Mesenchymal stem cell (in vitro differentiated cells and primary cell): Measurements from ENCODE around the gene LPP.

Source experiments
- DNase-seq: peaks from one replicate; pipeline ENCODE4 v3.0.0-alpha.2; 2013
- H2AFZ ChIP-seq: one replicate; pipeline ENCODE4 v1.6.1; 2013; ENCODE audit warnings: low read depth, mild to moderate bottlenecking, control low read depth, inconsistent platforms, low read length, moderate library complexity
- H2AK5ac ChIP-seq: 2 replicates; pipeline ENCODE4 v1.6.1; 2013; ENCODE audit warnings: low read length, moderate library complexity, mild to moderate bottlenecking, inconsistent platforms; ENCODE audit not compliant: severe bottlenecking
- H2BK120ac ChIP-seq: one replicate; pipeline ENCODE4 v1.6.1; 2013; ENCODE audit warnings: low read depth, mild to moderate bottlenecking, inconsistent platforms, low read length, moderate library complexity
- H2BK12ac ChIP-seq, 2 experiments: one replicate each; pipeline ENCODE4 v1.6.1; 2013; ENCODE audit warnings: inconsistent platforms in 2 of 2, low read length in 2 of 2, mild to moderate bottlenecking in 2 of 2, moderate library complexity in 2 of 2, control low read depth in 1 of 2
- H2BK15ac ChIP-seq: one replicate; pipeline ENCODE4 v1.6.1; 2013; ENCODE audit warnings: mild to moderate bottlenecking, low read depth, inconsistent platforms; ENCODE audit not compliant: poor library complexity, severe bottlenecking
- H2BK5ac ChIP-seq: 2 replicates; pipeline ENCODE4 v1.6.1; 2013; ENCODE audit warnings: low read depth, mild to moderate bottlenecking, low read length, control low read depth, inconsistent platforms; ENCODE audit not compliant: poor library complexity, severe bottlenecking
- H3K14ac ChIP-seq, 2 experiments: one replicate each; pipeline ENCODE4 v1.6.1; 2013; ENCODE audit warnings: inconsistent platforms in 2 of 2, low read length in 2 of 2, control low read depth in 1 of 2, mild to moderate bottlenecking in 1 of 2, moderate library complexity in 1 of 2
- H3K18ac ChIP-seq, 2 experiments: one replicate each; pipeline ENCODE4 v1.6.1; 2013; ENCODE audit warnings: inconsistent platforms in 2 of 2, low read length in 2 of 2, control low read depth in 1 of 2, low read depth in 1 of 2, mild to moderate bottlenecking in 1 of 2
- H3K23ac ChIP-seq, 2 experiments: one replicate each; pipeline ENCODE4 v1.6.1; 2013; ENCODE audit warnings: inconsistent platforms in 2 of 2, low read length in 2 of 2, mild to moderate bottlenecking in 2 of 2, moderate library complexity in 2 of 2, control low read depth in 1 of 2
- H3K27ac ChIP-seq: 2 replicates; pipeline ENCODE4 v1.5.1; 2013; ENCODE audit warnings: mild to moderate bottlenecking, moderate library complexity, low read length, control low read depth, inconsistent platforms; ENCODE audit not compliant: poor library complexity, severe bottlenecking
- H3K27me3 ChIP-seq, 2 experiments: 2 replicates each; pipeline versions ENCODE4 v1.6.1 to v1.7.0; 2013; ENCODE audit warnings: low read length in 2 of 2, mild to moderate bottlenecking in 2 of 2, moderate library complexity in 2 of 2, control low read depth in 1 of 2, inconsistent platforms in 1 of 2; ENCODE audit not compliant: control insufficient read depth in 1 of 2, insufficient read depth in 1 of 2
- H3K36me3 ChIP-seq, 2 experiments: 2 replicates each; pipeline versions ENCODE4 v1.6.1 to v1.7.0; 2013; ENCODE audit warnings: low read length in 2 of 2, control low read depth in 1 of 2, inconsistent platforms in 1 of 2, low read depth in 1 of 2, mild to moderate bottlenecking in 1 of 2; ENCODE audit not compliant: insufficient read depth in 2 of 2, control insufficient read depth in 1 of 2
- H3K4ac ChIP-seq, 2 experiments: one replicate each; pipeline ENCODE4 v1.6.1; 2013; ENCODE audit warnings: inconsistent platforms in 2 of 2, low read length in 2 of 2, mild to moderate bottlenecking in 2 of 2, moderate library complexity in 2 of 2, control low read depth in 1 of 2, low read depth in 1 of 2
- H3K4me1 ChIP-seq: 2 replicates; pipeline ENCODE4 v1.6.1; 2013; ENCODE audit warnings: low read depth, low read length, control low read depth; ENCODE audit not compliant: control insufficient read depth, insufficient read depth
- H3K4me2 ChIP-seq: 2 replicates; pipeline ENCODE4 v1.6.1; 2013; ENCODE audit warnings: low read length, mild to moderate bottlenecking, inconsistent platforms; ENCODE audit not compliant: poor library complexity, severe bottlenecking
- H3K4me3 ChIP-seq, 2 experiments: 2 replicates each; pipeline versions ENCODE4 v1.5.1 to v1.7.0; 2013; ENCODE audit warnings: low read length in 2 of 2, mild to moderate bottlenecking in 2 of 2, control low read depth in 1 of 2, low read depth in 1 of 2; ENCODE audit not compliant: insufficient read depth in 1 of 2
- H3K79me1 ChIP-seq: replicated peaks from 2 replicates; pipeline ENCODE4 v1.6.1; 2013; ENCODE audit warnings: mild to moderate bottlenecking, control low read depth, low read length, inconsistent platforms; ENCODE audit not compliant: poor library complexity, severe bottlenecking
- H3K9ac ChIP-seq: 2 replicates; pipeline ENCODE4 v1.7.0; 2013; ENCODE audit warnings: mild to moderate bottlenecking, low read length, moderate library complexity
- H3K9me3 ChIP-seq: 2 replicates; pipeline ENCODE4 v1.7.0; 2013; ENCODE audit warnings: mild to moderate bottlenecking, low read length; ENCODE audit not compliant: control insufficient read depth
- H4K8ac ChIP-seq: one replicate; pipeline ENCODE4 v1.6.1; 2013; ENCODE audit warnings: inconsistent platforms, mild to moderate bottlenecking, low read length, moderate library complexity
- H4K91ac ChIP-seq: one replicate; pipeline ENCODE4 v1.6.1; 2013; ENCODE audit warnings: mild to moderate bottlenecking, low read length, inconsistent platforms
- WGBS: methylation state at CpG from one replicate; pipeline ENCODE4 v1.1.7; 2013; ENCODE audit warnings: mixed read lengths; 5-methylcytosine and 5-hydroxymethylcytosine counted together

Gene LPP

GRCh38 chr3:188270423-188270972 is 116.5 kb downstream of the LPP start:
- Histone ChIP-seq H2BK5ac (peak overlapping the region; percentile 95), H3K9ac (peak overlapping the region; percentile 76), H3K14ac (no peak overlapping the region), H3K18ac (peak overlapping the region; percentile 55 to 63), H2BK15ac (no peak overlapping the region), H3K4me3 (peak overlapping the region in 1 of 2 experiments; percentile 48), H2AFZ (no peak overlapping the region), H3K23ac (no peak overlapping the region), H4K8ac (peak overlapping the region; percentile 14), H3K9me3 (no peaks in the 10 kb centered on the region), H2BK120ac (no peak overlapping the region), H2BK12ac (no peak overlapping the region), H2AK5ac (peak overlapping the region; percentile 46), H3K36me3 (no peaks in the 10 kb centered on the region), H4K91ac (no peak overlapping the region), H3K79me1 (no peaks in the 10 kb centered on the region), H3K27me3 (no peaks in the 10 kb centered on the region), H3K4ac (peak overlapping the region in 1 of 2 experiments; percentile 2), H3K4me2 (no peak overlapping the region), H3K27ac (peak overlapping the region; percentile 97), H3K4me1 (peaks cover 18% of the 10 kb centered on the region)
- DNase-seq, result peak; percentile 86
- 7% methylated on average over 3 of the region's 3 CpGs for WGBS

- DNase-seq, result no peak
- peak overlapping the region; percentile 88 for H4K91ac ChIP-seq
- peak overlapping the region; percentile 52 to 92 for H3K18ac ChIP-seq
- peak overlapping the region; percentile 92 to 95 for H2BK12ac ChIP-seq
- H3K27ac ChIP-seq, result peak overlapping the region; percentile 97
- peaks cover 19% of the 10 kb centered on the region for H3K4me1 ChIP-seq
- 83% methylated on average over 5 of the region's 5 CpGs for WGBS
- peak overlapping the region; percentile 76 for H3K9ac ChIP-seq
- H3K36me3 ChIP-seq, result peaks cover 0 to 4% of the 10 kb centered on the region in 2 experiments
- peak overlapping the region; percentile 91 to 96 for H3K4ac ChIP-seq
- H3K79me1 ChIP-seq, result no peaks in the 10 kb centered on the region
- peak overlapping the region in 1 of 2 experiments; percentile 12 for H3K23ac ChIP-seq
- H4K8ac ChIP-seq, result peak overlapping the region; percentile 89
- no peaks in the 10 kb centered on the region for H3K9me3 ChIP-seq
- H3K4me2 ChIP-seq, result no peak overlapping the region
- no peak overlapping the region for H3K14ac ChIP-seq
- peak overlapping the region; percentile 57 for H2BK120ac ChIP-seq
- H2AFZ ChIP-seq, result no peak overlapping the region
- H3K27me3 ChIP-seq, result no peaks in the 10 kb centered on the region
- peak overlapping the region; percentile 87 for H2AK5ac ChIP-seq
- H3K4me3 ChIP-seq, result peak overlapping the region in 1 of 2 experiments; percentile 48
- no peak overlapping the region for H2BK15ac ChIP-seq
- H2BK5ac ChIP-seq, result peak overlapping the region; percentile 68
Measured at GRCh38 chr3:188271226-188271914, 117.4 kb downstream of the LPP start.

GRCh38 chr3:188272481-188273372 is 118.8 kb downstream of the LPP start:
- peak overlapping the region; percentile 97 for H3K27ac ChIP-seq
- DNase-seq, result peak; percentile 96
- 1% methylated on average over 7 of the region's 12 CpGs for WGBS

More at GRCh38 chr3:188272481-188273372, 118.8 kb downstream of the LPP start:
- peak overlapping the region; percentile 27 for H4K8ac ChIP-seq
- H4K91ac ChIP-seq, result no peak overlapping the region
- H3K9me3 ChIP-seq, result no peaks in the 10 kb centered on the region
- no peak overlapping the region for H3K4me2 ChIP-seq
- H3K4ac ChIP-seq, result peak overlapping the region in 1 of 2 experiments; percentile 11
- peak overlapping the region; percentile 54 for H2BK120ac ChIP-seq
- H3K14ac ChIP-seq, result no peak overlapping the region
- no peak overlapping the region for H2AFZ ChIP-seq
- no peaks in the 10 kb centered on the region for H3K27me3 ChIP-seq
- H3K23ac ChIP-seq, result no peak overlapping the region
- peak overlapping the region; percentile 95 for H2AK5ac ChIP-seq
- H3K79me1 ChIP-seq, result peaks cover 2% of the 10 kb centered on the region
- H2BK15ac ChIP-seq, result no peak overlapping the region
- H2BK5ac ChIP-seq, result peak overlapping the region; percentile 81
- H2BK12ac ChIP-seq, result peak overlapping the region; percentile 3 to 92
- H3K9ac ChIP-seq, result peak overlapping the region; percentile 76
- H3K4me3 ChIP-seq, result no peak overlapping the region
- H3K18ac ChIP-seq, result peak overlapping the region; percentile 28 to 95
- H3K36me3 ChIP-seq, result peaks cover 0 to 4% of the 10 kb centered on the region in 2 experiments
- H3K4me1 ChIP-seq, result peaks cover 15% of the 10 kb centered on the region
